ENCODE results near the gene CEP68. TPM values are rescaled to one million over a fixed set of nuclear protein-coding genes. Genes with fewer than 3 reads are reported as not detected.

CEP68 gene
- total and polyA plus RNA-seq, 8 donors = 4.4 to 13.2 (median 10.1) TPM

DNA sequence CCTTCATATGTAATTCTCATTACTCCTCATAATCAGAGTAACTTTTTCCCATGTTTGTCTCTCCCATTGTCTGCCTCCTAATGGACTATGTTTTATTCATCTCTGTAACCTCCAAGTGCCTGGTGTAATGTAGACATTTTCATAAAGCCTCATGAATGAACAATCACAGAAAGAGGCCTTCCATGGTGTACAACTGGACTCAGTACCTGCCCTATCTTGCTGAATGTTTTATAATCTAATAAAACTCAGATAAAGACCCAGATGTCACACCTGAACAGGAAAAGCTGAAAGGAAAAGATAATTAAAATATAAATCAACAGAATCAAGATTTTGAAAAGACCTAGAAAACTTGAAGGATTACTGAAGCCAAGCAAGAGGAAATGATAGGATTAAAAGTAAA is 37.0 kb downstream of the CEP68 start:
- no peak for ATAC-seq
- H3K4me1 ChIP-seq = peaks cover under 1 to 7% (median 3%) of the 10 kb centered on the region in 3 donors
- no peaks in the 10 kb centered on the region for H3K27me3 ChIP-seq
- no peaks in the 10 kb centered on the region for H3K9me3 ChIP-seq
- FAIRE-seq = no peak
- TF ChIP-seq, protein P1, sequence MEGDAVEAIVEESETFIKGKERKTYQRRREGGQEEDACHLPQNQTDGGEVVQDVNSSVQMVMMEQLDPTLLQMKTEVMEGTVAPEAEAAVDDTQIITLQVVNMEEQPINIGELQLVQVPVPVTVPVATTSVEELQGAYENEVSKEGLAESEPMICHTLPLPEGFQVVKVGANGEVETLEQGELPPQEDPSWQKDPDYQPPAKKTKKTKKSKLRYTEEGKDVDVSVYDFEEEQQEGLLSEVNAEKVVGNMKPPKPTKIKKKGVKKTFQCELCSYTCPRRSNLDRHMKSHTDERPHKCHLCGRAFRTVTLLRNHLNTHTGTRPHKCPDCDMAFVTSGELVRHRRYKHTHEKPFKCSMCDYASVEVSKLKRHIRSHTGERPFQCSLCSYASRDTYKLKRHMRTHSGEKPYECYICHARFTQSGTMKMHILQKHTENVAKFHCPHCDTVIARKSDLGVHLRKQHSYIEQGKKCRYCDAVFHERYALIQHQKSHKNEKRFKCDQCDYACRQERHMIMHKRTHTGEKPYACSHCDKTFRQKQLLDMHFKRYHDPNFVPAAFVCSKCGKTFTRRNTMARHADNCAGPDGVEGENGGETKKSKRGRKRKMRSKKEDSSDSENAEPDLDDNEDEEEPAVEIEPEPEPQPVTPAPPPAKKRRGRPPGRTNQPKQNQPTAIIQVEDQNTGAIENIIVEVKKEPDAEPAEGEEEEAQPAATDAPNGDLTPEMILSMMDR (IDR thresholded peaks at IDR 0.05) = no peak
- peaks cover 0 to 43% (median 0%) of the 10 kb centered on the region in 3 donors for H3K36me3 ChIP-seq
- intact Hi-C loops (cut with DNase I) = no loop called here
- no peak overlapping the region for H3K4me3 ChIP-seq
- H3K27ac ChIP-seq = no peak overlapping the region
- DNase-seq = no peak

DNA sequence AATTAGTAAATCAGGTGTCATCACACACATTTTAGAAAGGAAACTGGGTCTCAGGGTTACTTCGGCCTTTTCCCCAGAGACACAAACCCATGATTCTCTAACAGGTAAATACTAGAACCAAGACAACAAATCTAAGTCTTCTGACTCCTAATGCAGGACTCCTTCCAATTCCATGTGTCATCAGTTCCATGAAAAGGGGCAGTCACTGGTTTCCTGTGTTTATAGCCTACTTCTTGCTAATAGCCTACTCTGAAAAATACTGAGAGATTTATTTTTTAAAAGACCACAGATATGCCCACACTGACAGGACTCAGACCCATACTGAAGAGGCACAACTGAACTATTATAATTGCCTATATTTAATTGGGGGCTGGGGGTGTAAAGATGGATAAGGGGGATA is 40.7 kb downstream of the CEP68 start:
- FAIRE-seq = no peak
- no peak for DNase-seq
- WGBS, 2 donors = 89 to 92% methylated on average over 1 of the region's 1 CpG
- Histone ChIP-seq H3K27ac (no peak overlapping the region), H3K9me3 (no peaks in the 10 kb centered on the region), H3K4me1 (peaks cover 3 to 6% (median 5%) of the 10 kb centered on the region in 3 donors), H3K27me3 (no peaks in the 10 kb centered on the region), H3K4me3 (no peak overlapping the region), H3K36me3 (peaks cover 0 to 35% (median 0%) of the 10 kb centered on the region in 3 donors)
- TF ChIP-seq, protein P1 (IDR thresholded peaks at IDR 0.05) = no peak
- intact Hi-C loops (cut with DNase I) = no loop called here
- no peak for ATAC-seq

DNA sequence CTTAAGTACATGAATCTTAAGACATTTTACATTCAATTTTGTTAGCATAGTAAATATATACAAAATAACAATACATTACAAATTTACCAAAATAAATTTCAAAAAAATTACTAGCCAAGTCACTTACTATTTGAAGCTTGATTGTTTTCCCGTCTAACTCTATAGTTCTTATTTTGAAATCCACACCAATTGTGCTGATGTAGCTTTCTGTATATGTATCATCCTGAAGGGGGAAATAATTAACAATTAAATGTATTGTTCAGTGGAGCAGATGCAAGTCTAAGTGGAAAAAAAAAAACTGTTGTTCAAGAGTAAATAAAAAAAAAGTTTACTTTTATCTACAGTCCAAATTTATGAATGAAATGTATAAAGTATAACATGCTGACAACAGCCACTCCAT is 41.6 kb downstream of the CEP68 start:
- ATAC-seq (no peak), DNase-seq (no peak), FAIRE-seq (no peak)
- 28 to 33% methylated on average over 1 of the region's 1 CpG for WGBS, 2 donors
- H3K4me1 ChIP-seq = peaks cover 3 to 12% (median 9%) of the 10 kb centered on the region in 3 donors
- no peak overlapping the region for H3K4me3 ChIP-seq
- no peak overlapping the region for H3K27ac ChIP-seq
- TF ChIP-seq, protein P1 (IDR thresholded peaks at IDR 0.05) = no peak
- peaks cover 0 to 34% (median 0%) of the 10 kb centered on the region in 3 donors for H3K36me3 ChIP-seq
- no peaks in the 10 kb centered on the region for H3K27me3 ChIP-seq
- H3K9me3 ChIP-seq = no peaks in the 10 kb centered on the region
- intact Hi-C loops (cut with DNase I) = no loop called here

DNA sequence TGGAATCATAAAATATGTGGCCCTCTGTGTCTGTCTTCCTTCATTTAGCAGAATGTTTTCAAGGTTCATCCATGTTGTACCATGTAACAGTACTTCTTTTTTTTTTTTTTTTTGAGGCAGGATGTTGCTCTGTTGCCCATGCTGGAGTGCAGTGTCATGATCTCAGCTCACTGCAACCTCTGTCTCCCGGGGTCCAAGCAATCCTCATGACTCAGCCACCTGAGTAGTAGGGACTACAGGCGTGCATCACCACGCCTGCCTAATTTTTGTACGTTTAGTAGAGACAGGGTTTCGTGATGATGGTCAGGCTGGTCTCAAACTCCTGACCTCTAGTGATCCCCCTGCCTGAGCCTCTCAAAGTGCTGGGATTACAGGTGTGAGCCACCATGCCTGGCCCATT is 42.5 kb downstream of the CEP68 start:
- no peak overlapping the region for H3K4me3 ChIP-seq
- peaks cover 3 to 18% (median 15%) of the 10 kb centered on the region in 3 donors for H3K4me1 ChIP-seq
- WGBS, 2 donors = 85 to 86% methylated on average over 5 of the region's 5 CpGs
- H3K27ac ChIP-seq = no peak overlapping the region
- H3K27me3 ChIP-seq = no peaks in the 10 kb centered on the region
- TF ChIP-seq, protein P1 (IDR thresholded peaks at IDR 0.05) = no peak
- intact Hi-C loops (cut with DNase I) = no loop called here
- no peak for FAIRE-seq
- no peak for ATAC-seq
- DNase-seq = no peak
- peaks cover 0 to 38% (median 0%) of the 10 kb centered on the region in 3 donors for H3K36me3 ChIP-seq
- H3K9me3 ChIP-seq = no peaks in the 10 kb centered on the region

DNA sequence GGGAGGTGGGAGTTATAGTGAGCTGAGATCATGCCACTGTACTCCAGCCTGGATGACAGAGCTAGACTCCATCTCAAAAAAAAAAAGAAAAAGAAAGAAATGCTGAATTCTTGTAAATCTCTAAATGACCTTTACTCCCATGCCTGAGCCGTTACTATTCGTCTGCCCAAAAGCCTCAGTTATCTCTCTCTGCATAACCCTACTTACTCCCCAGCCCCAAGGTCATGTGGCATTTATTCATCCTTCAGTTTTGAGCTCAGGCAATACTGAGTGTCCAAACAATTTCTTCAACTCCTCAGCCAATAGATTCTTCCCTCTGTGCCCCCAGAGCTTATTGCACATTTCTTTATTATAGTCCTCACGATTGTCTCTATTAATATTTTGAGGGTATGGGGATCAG is 44.9 kb downstream of the CEP68 start:
- Histone ChIP-seq H3K4me1 (peaks cover 3 to 18% (median 15%) of the 10 kb centered on the region in 3 donors), H3K9me3 (no peaks in the 10 kb centered on the region), H3K27me3 (no peaks in the 10 kb centered on the region), H3K36me3 (peaks cover 0 to 28% (median 0%) of the 10 kb centered on the region in 3 donors), H3K4me3 (no peak overlapping the region), H3K27ac (no peak overlapping the region)
- 50 to 57% methylated on average over 3 of the region's 3 CpGs for WGBS, 2 donors
- FAIRE-seq = no peak
- intact Hi-C loops (cut with DNase I) = no loop called here
- peak in 3 of 4 donors; percentile 11 to 46 (median 44) for ATAC-seq
- TF ChIP-seq, protein P1 (IDR thresholded peaks at IDR 0.05) = no peak
- DNase-seq = no peak
